Ishikawa (cell line): ENCODE results near the gene HDDC2.

ENCODE experiments used
- CEBPB ChIP-seq: IDR thresholded peaks from 2 replicates; pipeline ENCODE4 v1.6.1; 2012
- CREB1 ChIP-seq: IDR thresholded peaks from 2 replicates; pipeline ENCODE4 v1.6.1; 2012; ENCODE audit warnings: low read depth
- EGR1 ChIP-seq: IDR thresholded peaks from 2 replicates; pipeline ENCODE4 v1.6.1; 2012
- EP300 ChIP-seq: IDR thresholded peaks from 2 replicates; pipeline ENCODE4 v1.6.1; 2012; ENCODE audit warnings: borderline replicate concordance
- FOXM1 ChIP-seq: IDR thresholded peaks from 2 replicates; pipeline ENCODE4 v1.6.1; 2012; ENCODE audit warnings: low read depth, borderline replicate concordance
- NFIC ChIP-seq: IDR thresholded peaks from 2 replicates; pipeline ENCODE4 v1.6.1; 2012
- RAD21 ChIP-seq: IDR thresholded peaks from 2 replicates; pipeline ENCODE4 v1.6.1; 2012; ENCODE audit warnings: low read depth
- TAF1 ChIP-seq: IDR thresholded peaks from 2 replicates; pipeline ENCODE4 v1.6.1; 2012; ENCODE audit warnings: low read depth, mild to moderate bottlenecking
- TCF12 ChIP-seq: IDR thresholded peaks from 2 replicates; pipeline ENCODE4 v1.6.1; 2012; ENCODE audit warnings: low read depth
- YY1 ChIP-seq: IDR thresholded peaks from 2 replicates; pipeline ENCODE4 v1.6.1; 2012; ENCODE audit warnings: low read depth
- TF ChIP-seq, protein P1 (sequence below): IDR thresholded peaks from 2 replicates; pipeline ENCODE4 v1.6.1; 2012
- TF ChIP-seq, protein P2 (sequence below): IDR thresholded peaks from 2 replicates; pipeline ENCODE4 v1.6.1; 2012; ENCODE audit warnings: low read depth, mild to moderate bottlenecking

DNA sequence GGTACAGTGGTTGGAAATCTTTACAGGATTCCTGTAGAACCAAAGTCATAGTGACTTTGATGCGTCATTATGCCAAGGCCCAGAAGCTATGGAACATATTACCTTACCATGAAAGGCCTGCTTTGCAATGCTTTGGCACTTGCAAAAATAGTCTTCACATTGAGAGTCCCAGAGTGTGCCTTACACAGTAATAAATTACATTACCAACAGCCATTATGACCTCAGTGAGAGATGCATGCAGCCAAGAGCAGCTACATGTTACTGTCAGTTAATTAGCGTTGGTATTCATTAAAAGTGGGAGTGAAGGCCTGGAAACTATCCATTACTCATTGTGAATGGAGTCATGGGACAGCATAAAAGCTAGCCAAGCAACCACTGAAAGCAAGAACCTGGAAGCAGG is 39.2 kb upstream of the HDDC2 start:
- TF ChIP-seq, protein P1, sequence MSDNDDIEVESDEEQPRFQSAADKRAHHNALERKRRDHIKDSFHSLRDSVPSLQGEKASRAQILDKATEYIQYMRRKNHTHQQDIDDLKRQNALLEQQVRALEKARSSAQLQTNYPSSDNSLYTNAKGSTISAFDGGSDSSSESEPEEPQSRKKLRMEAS: no peak
- no peak for TF ChIP-seq YY1
- TF ChIP-seq TAF1: no peak
- TF ChIP-seq, protein P2, sequence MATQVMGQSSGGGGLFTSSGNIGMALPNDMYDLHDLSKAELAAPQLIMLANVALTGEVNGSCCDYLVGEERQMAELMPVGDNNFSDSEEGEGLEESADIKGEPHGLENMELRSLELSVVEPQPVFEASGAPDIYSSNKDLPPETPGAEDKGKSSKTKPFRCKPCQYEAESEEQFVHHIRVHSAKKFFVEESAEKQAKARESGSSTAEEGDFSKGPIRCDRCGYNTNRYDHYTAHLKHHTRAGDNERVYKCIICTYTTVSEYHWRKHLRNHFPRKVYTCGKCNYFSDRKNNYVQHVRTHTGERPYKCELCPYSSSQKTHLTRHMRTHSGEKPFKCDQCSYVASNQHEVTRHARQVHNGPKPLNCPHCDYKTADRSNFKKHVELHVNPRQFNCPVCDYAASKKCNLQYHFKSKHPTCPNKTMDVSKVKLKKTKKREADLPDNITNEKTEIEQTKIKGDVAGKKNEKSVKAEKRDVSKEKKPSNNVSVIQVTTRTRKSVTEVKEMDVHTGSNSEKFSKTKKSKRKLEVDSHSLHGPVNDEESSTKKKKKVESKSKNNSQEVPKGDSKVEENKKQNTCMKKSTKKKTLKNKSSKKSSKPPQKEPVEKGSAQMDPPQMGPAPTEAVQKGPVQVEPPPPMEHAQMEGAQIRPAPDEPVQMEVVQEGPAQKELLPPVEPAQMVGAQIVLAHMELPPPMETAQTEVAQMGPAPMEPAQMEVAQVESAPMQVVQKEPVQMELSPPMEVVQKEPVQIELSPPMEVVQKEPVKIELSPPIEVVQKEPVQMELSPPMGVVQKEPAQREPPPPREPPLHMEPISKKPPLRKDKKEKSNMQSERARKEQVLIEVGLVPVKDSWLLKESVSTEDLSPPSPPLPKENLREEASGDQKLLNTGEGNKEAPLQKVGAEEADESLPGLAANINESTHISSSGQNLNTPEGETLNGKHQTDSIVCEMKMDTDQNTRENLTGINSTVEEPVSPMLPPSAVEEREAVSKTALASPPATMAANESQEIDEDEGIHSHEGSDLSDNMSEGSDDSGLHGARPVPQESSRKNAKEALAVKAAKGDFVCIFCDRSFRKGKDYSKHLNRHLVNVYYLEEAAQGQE: no peak
- TF ChIP-seq EGR1: no peak
- TF ChIP-seq TCF12: no peak
- TF ChIP-seq CREB1: no peak
- TF ChIP-seq EP300: no peak
- no peak for TF ChIP-seq CEBPB
- no peak for TF ChIP-seq FOXM1
- no peak for TF ChIP-seq RAD21
- TF ChIP-seq NFIC: no peak
